HepG2 (cell line): Measurements from ENCODE around the gene WBP1. TPM values are rescaled to one million over a fixed set of nuclear protein-coding genes. Genes with fewer than 3 reads are reported as not detected.

Experiments
- CEBPZ ChIP-seq: IDR thresholded peaks from 2 replicates; pipeline ENCODE4 v1.6.1; 2012; ENCODE audit warnings: low read length, improper control_type of control experiment
- CREB1 ChIP-seq, 2 experiments: fragments of 450-650 bp in 1 of 2; IDR thresholded peaks; 2 replicates each; pipeline ENCODE4 v1.6.1; 2016 to 2017; ENCODE audit warnings: control low read depth in 1 of 2, mild to moderate bottlenecking in 1 of 2, missing compliant biosample characterization in 1 of 2, missing genetic modification characterization in 1 of 2
- E2F1 ChIP-seq: sonication (generic); formaldehyde crosslinking; IDR thresholded peaks from 2 replicates; pipeline ENCODE4 v1.5.0; 2020; ENCODE audit warnings: missing genetic modification reagents
- HNF4A ChIP-seq: sonication (generic); formaldehyde crosslinking; IDR thresholded peaks from 2 replicates; pipeline ENCODE4 v1.4.0; 2020; ENCODE audit warnings: missing genetic modification reagents
- RNF219 ChIP-seq: sonication (generic); formaldehyde crosslinking; IDR thresholded peaks from 2 replicates; pipeline ENCODE4 v1.5.0; 2020; ENCODE audit warnings: mild to moderate bottlenecking, missing genetic modification reagents
- THAP9 ChIP-seq: sonication (generic); formaldehyde crosslinking; IDR thresholded peaks from 2 replicates; pipeline ENCODE4; 2020; ENCODE audit warnings: missing genetic modification reagents, mild to moderate bottlenecking, borderline replicate concordance
- TMF1 ChIP-seq: sonication (generic); formaldehyde crosslinking; IDR thresholded peaks from 2 replicates; pipeline ENCODE4 v1.8.1; 2022; ENCODE audit warnings: low read depth, missing genetic modification reagents
- ZNF574 ChIP-seq: sonication (generic); formaldehyde crosslinking; IDR thresholded peaks from 2 replicates; pipeline ENCODE4 v1.4.0; 2020; ENCODE audit warnings: missing genetic modification reagents
- ZNF687 ChIP-seq: sonication (generic); formaldehyde crosslinking; IDR thresholded peaks from 2 replicates; pipeline ENCODE4 v1.5.1; 2020; ENCODE audit warnings: mild to moderate bottlenecking, missing genetic modification reagents, moderate library complexity
- polyA plus RNA-seq, 8 experiments: library from polyadenylated mRNA; depleted of rRNA in 3 of 8; stranded (reverse) in 7 of 8; unstranded in 1 of 8; fragments of >200 nt; fragmentation: Illumina TruSeq in 4 of 8; extraction: Trizol in 4 of 8; gene quantifications; 2 replicates each; pipeline versions ENCODE4 v1.2.1 to v1.2.3, GENCODE V29; 2011 to 2016; ENCODE audit warnings: low read depth in 4 of 8, missing spikeins in 1 of 8, mixed read lengths in 1 of 8; ENCODE audit not compliant: insufficient read depth in 1 of 8
- total RNA-seq, 5 experiments: library from RNA; depleted of rRNA; stranded (reverse); fragments of >200 nt; fragmentation: Illumina TruSeq; extraction: Trizol; gene quantifications; 2 replicates each; pipeline ENCODE4 v1.2.3, GENCODE V29; 2016; ENCODE audit warnings: low read depth in 1 of 5

WBP1 gene
- total and polyA plus RNA-seq, 2 of the 13 experiments (the other 11 are each of a cell fraction or from before 2014, with no cell fraction given) = 38.8 to 85.7 TPM

GRCh38 chr2:74458132-74458937 is at the start of gene WBP1 (continued):
- TF ChIP-seq CEBPZ (peak; percentile 71), CREB1 (IDR thresholded peaks at IDR 0.05) (peak; percentile 92), CREB1 (CRISPR knock-in tag; IDR thresholded peaks at IDR 0.05) (peak; percentile 97), HNF4A (CRISPR knock-in tag) (0 out of 2 replicates have a peak, but pooled peaks have one; percentile 3), RNF219 (CRISPR knock-in tag) (peak; percentile 74; the same call in 1 of the 2 replicates), THAP9 (CRISPR knock-in tag) (peak; percentile 68; the same call in 1 of the 2 replicates), ZNF574 (peak; percentile 49), E2F1 (CRISPR knock-in tag) (0 out of 2 replicates have a peak, but pooled peaks have one; percentile 37), TMF1 (CRISPR knock-in tag) (peak; percentile 33; the same call in 1 of the 2 replicates), ZNF687 (peak; percentile 46)
